ENCODE data around the gene OLR1.

- TF ChIP-seq TAF1 (IDR thresholded peaks at IDR 0.05; ENCODE audit: borderline replicate concordance, low read depth, low read length) (no peak), POLR2A (IDR thresholded peaks at IDR 0.05; ENCODE audit: low read depth, low read length) (no peak)
Observed at GRCh38 chr12:10121278-10121677, 50.7 kb downstream of the OLR1 start.

Data from GM12892 (cell line).